Right lobe of liver (tissue), 4 donors: ENCODE data around the gene SPNS2.

ENCODE experiments used
- POLR2A ChIP-seq: fragments of 450-650 bp; IDR thresholded peaks from one replicate; pipeline ENCODE4 v1.6.1; 2017; ENCODE audit warnings: antibody characterized with exemption, mild to moderate bottlenecking
- TF ChIP-seq, protein P1 (sequence below), 4 donors: fragments of 200-600 bp in 3 of 4; fragments of 450-650 bp in 1 of 4; IDR thresholded peaks; one replicate each; pipeline versions ENCODE4 v1.5.1 to v1.8.0; 2016 to 2022; ENCODE audit warnings: antibody characterized with exemption in 4 of 4, mild to moderate bottlenecking in 2 of 4
- donor health status: DM: no; HTN: no; CAD: no.
- donor health status: DM: no; HTN: no; CAD: no.
- donor health status: DM: no; HTN: yes; CAD: no.

GRCh38 chr17:4588391-4588790, 89.7 kb downstream of the SPNS2 start:
- TF ChIP-seq, protein P1, sequence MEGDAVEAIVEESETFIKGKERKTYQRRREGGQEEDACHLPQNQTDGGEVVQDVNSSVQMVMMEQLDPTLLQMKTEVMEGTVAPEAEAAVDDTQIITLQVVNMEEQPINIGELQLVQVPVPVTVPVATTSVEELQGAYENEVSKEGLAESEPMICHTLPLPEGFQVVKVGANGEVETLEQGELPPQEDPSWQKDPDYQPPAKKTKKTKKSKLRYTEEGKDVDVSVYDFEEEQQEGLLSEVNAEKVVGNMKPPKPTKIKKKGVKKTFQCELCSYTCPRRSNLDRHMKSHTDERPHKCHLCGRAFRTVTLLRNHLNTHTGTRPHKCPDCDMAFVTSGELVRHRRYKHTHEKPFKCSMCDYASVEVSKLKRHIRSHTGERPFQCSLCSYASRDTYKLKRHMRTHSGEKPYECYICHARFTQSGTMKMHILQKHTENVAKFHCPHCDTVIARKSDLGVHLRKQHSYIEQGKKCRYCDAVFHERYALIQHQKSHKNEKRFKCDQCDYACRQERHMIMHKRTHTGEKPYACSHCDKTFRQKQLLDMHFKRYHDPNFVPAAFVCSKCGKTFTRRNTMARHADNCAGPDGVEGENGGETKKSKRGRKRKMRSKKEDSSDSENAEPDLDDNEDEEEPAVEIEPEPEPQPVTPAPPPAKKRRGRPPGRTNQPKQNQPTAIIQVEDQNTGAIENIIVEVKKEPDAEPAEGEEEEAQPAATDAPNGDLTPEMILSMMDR (IDR thresholded peaks at IDR 0.05): no peak
- TF ChIP-seq POLR2A: no peak
